ENCODE measurements around the gene IMMP2L. TPM values are rescaled to one million over a fixed set of nuclear protein-coding genes. Genes with fewer than 3 reads are reported as not detected.

The IMMP2L gene
- total RNA-seq, 1 donor from 2014 or later: 17.8 TPM

- Histone ChIP-seq H3K4me1 (no peaks in the 10 kb centered on the region), H3K27me3 (ENCODE audit: low read depth) (no peaks in the 10 kb centered on the region), H3K27ac (replicated peaks) (no peak overlapping the region), H3K9me3 (replicated peaks) (no peaks in the 10 kb centered on the region), H3K36me3 (no peaks in the 10 kb centered on the region), H3K4me3 (no peak overlapping the region)
- intact Hi-C loops (cut with micrococcal nuclease): no loop called here
- TF ChIP-seq CTCF (IDR thresholded peaks at IDR 0.05; ENCODE audit: borderline replicate concordance): no peak
- no peak for DNase-seq
These were observed 67.0 kb downstream of the IMMP2L start for GRCh38 chr7:111495173-111495810.

- Histone ChIP-seq H3K27ac (replicated peaks) (no peak overlapping the region), H3K36me3 (no peaks in the 10 kb centered on the region), H3K27me3 (ENCODE audit: low read depth) (no peaks in the 10 kb centered on the region), H3K4me3 (no peak overlapping the region), H3K9me3 (replicated peaks) (no peaks in the 10 kb centered on the region), H3K4me1 (no peaks in the 10 kb centered on the region)
- DNase-seq: no peak
- TF ChIP-seq CTCF (IDR thresholded peaks at IDR 0.05; ENCODE audit: borderline replicate concordance): no peak
- intact Hi-C loops (cut with micrococcal nuclease): no loop called here
These were observed 70.1 kb downstream of the IMMP2L start for GRCh38 chr7:111492234-111492633.

GRCh38 chr7:111486472-111487142 is 75.7 kb downstream of the IMMP2L start:
- intact Hi-C loops (cut with micrococcal nuclease): loop anchor here (5.0 to 10.0 kb wide), 2 partner anchors 162 to 399 kb away; no protein-coding TSS in a partner anchor
- no peaks in the 10 kb centered on the region for H3K4me1 ChIP-seq
- TF ChIP-seq CTCF (IDR thresholded peaks at IDR 0.05; ENCODE audit: borderline replicate concordance): peak; percentile 83
- H3K9me3 ChIP-seq (replicated peaks): no peaks in the 10 kb centered on the region
- no peaks in the 10 kb centered on the region for H3K27me3 ChIP-seq (ENCODE audit: low read depth)
- no peaks in the 10 kb centered on the region for H3K36me3 ChIP-seq
- DNase-seq: no peak
- H3K4me3 ChIP-seq: no peak overlapping the region
- H3K27ac ChIP-seq (replicated peaks): no peak overlapping the region

- TF ChIP-seq CTCF (IDR thresholded peaks at IDR 0.05; ENCODE audit: borderline replicate concordance): no peak
- Histone ChIP-seq H3K4me1 (no peaks in the 10 kb centered on the region), H3K36me3 (no peaks in the 10 kb centered on the region), H3K27me3 (ENCODE audit: low read depth) (no peaks in the 10 kb centered on the region), H3K9me3 (replicated peaks) (no peaks in the 10 kb centered on the region), H3K4me3 (no peak overlapping the region), H3K27ac (replicated peaks) (no peak overlapping the region)
- intact Hi-C loops (cut with micrococcal nuclease): loop anchor here (5.0 to 10.0 kb wide), 2 partner anchors 161 to 399 kb away; no protein-coding TSS in a partner anchor
- no peak for DNase-seq
These were observed 76.5 kb downstream of the IMMP2L start for GRCh38 chr7:111485701-111486380.

- no peak for TF ChIP-seq CTCF (IDR thresholded peaks at IDR 0.05; ENCODE audit: borderline replicate concordance)
These were observed 79.2 kb downstream of the IMMP2L start for GRCh38 chr7:111483078-111483477.

More at GRCh38 chr7:111483078-111483477, 79.2 kb downstream of the IMMP2L start:
- no peak overlapping the region for H3K27ac ChIP-seq (replicated peaks)
- no peaks in the 10 kb centered on the region for H3K36me3 ChIP-seq
- no peaks in the 10 kb centered on the region for H3K4me1 ChIP-seq
- intact Hi-C loops (cut with micrococcal nuclease): loop anchor here (10.0 kb wide), 1 partner anchor 158 kb away; no protein-coding TSS in a partner anchor
- no peak overlapping the region for H3K4me3 ChIP-seq
- no peak for DNase-seq
- no peaks in the 10 kb centered on the region for H3K9me3 ChIP-seq (replicated peaks)
- no peaks in the 10 kb centered on the region for H3K27me3 ChIP-seq (ENCODE audit: low read depth)

Measured in left ventricle myocardium inferior (tissue), 1 donor.